SK-N-SH (cell line): Measurements from ENCODE around the gene DERA. TPM values are rescaled to one million over a fixed set of nuclear protein-coding genes. Genes with fewer than 3 reads are reported as not detected.

Experiments used
- CTCF ChIA-PET: fragments of 300-600, 350-600 bp; formaldehyde crosslinking; extraction: SDS; loops from one replicate; lab custom pipeline; 2021; lab: Yijun Ruan, JAX
- POLR2A ChIA-PET: fragments of 350-600 bp; sonication (Branson Sonifier 250); formaldehyde crosslinking; extraction: SDS; loops from one replicate; lab custom pipeline; 2020; ENCODE audit warnings: antibody characterized with exemption, inconsistent platforms; lab: Yijun Ruan, JAX
- DNase-seq: peaks from one replicate; pipeline ENCODE4 v3.0.0; 2012
- H2AFZ ChIP-seq: fragments of 200-600 bp; sonication (generic); 2 replicates; pipeline ENCODE4 v1.8.1; 2016; ENCODE audit warnings: antibody characterized with exemption, mild to moderate bottlenecking, low read depth
- H3F3A ChIP-seq: fragments of 200-600 bp; sonication (generic); replicated peaks from 2 replicates; pipeline ENCODE3; 2016; ENCODE audit warnings: antibody characterized with exemption, mild to moderate bottlenecking; ENCODE audit not compliant: insufficient read depth
- H3K27ac ChIP-seq, 2 experiments: fragments of 200-500 bp in 1 of 2; fragments of 200-600 bp in 1 of 2; sonication (Bioruptor generic) in 1 of 2; sonication (generic), shearing (Covaris generic) in 1 of 2; 2 replicates each; pipeline versions ENCODE4 v1.5.1 to v1.6.1; 2014 to 2016; ENCODE audit warnings: low read depth in 2 of 2, inconsistent platforms in 1 of 2, low read length in 1 of 2, mild to moderate bottlenecking in 1 of 2, mixed read lengths in 1 of 2
- H3K27me3 ChIP-seq: fragments of 200-600 bp; sonication (generic), shearing (Covaris generic); 2 replicates; pipeline ENCODE4 v1.6.1; 2016; ENCODE audit warnings: mixed run types; ENCODE audit not compliant: insufficient read depth
- H3K36me3 ChIP-seq, 2 experiments: fragments of 200-500 bp in 1 of 2; fragments of 200-600 bp in 1 of 2; sonication (Bioruptor generic) in 1 of 2; sonication (generic) in 1 of 2; replicated peaks in 1 of 2; 2 replicates each; pipeline versions ENCODE3 to v1.5.1; 2014 to 2016; ENCODE audit warnings: low read length in 1 of 2, mild to moderate bottlenecking in 1 of 2; ENCODE audit not compliant: insufficient read depth in 2 of 2, control insufficient read depth in 1 of 2
- H3K4me1 ChIP-seq, 2 experiments: fragments of 200-500 bp in 1 of 2; fragments of 200-600 bp in 1 of 2; sonication (Bioruptor generic) in 1 of 2; sonication (generic), shearing (Covaris generic) in 1 of 2; 2 replicates each; pipeline versions ENCODE4 v1.5.1 to v1.6.1; 2014 to 2016; ENCODE audit warnings: low read depth in 1 of 2, low read length in 1 of 2, mixed run types in 1 of 2; ENCODE audit not compliant: insufficient read depth in 2 of 2, control insufficient read depth in 1 of 2
- H3K4me2 ChIP-seq: fragments of 200-600 bp; sonication (generic), shearing (Covaris generic); 2 replicates; pipeline ENCODE4 v1.6.1; 2017; ENCODE audit warnings: mixed run types
- H3K4me3 ChIP-seq, 2 experiments: fragments of 200-500 bp in 1 of 2; fragments of 200-600 bp in 1 of 2; sonication (Bioruptor generic) in 1 of 2; sonication (generic), shearing (Covaris generic) in 1 of 2; 2 replicates each; pipeline versions ENCODE4 v1.5.1 to v1.8.1; 2014 to 2016; ENCODE audit warnings: low read depth in 2 of 2, inconsistent platforms in 1 of 2, low read length in 1 of 2, mild to moderate bottlenecking in 1 of 2, mixed read lengths in 1 of 2, moderate library complexity in 1 of 2
- H3K79me2 ChIP-seq: fragments of 200-600 bp; sonication (generic); 2 replicates; pipeline ENCODE4 v1.8.1; 2017; ENCODE audit warnings: mild to moderate bottlenecking; ENCODE audit not compliant: insufficient read depth
- H3K9ac ChIP-seq: fragments of 200-600 bp; sonication (generic); 2 replicates; pipeline ENCODE4 v1.6.1; 2017; ENCODE audit warnings: mixed run types
- H3K9me2 ChIP-seq: fragments of 200-600 bp; sonication (generic); 2 replicates; pipeline ENCODE4 v1.6.1; 2017; ENCODE audit warnings: mixed run types
- H3K9me3 ChIP-seq: fragments of 200-600 bp; sonication (generic); 2 replicates; pipeline ENCODE4 v1.6.1; 2017; ENCODE audit warnings: mixed run types, mild to moderate bottlenecking, moderate library complexity
- H4K20me1 ChIP-seq: fragments of 200-600 bp; sonication (generic); 2 replicates; pipeline ENCODE4 v1.6.1; 2017; ENCODE audit warnings: mild to moderate bottlenecking, mixed run types; ENCODE audit not compliant: insufficient read depth
- ELF1 ChIP-seq: IDR thresholded peaks from 2 replicates; pipeline ENCODE4 v1.4.0; 2012
- EP300 ChIP-seq, 2 experiments: IDR thresholded peaks; 2 replicates each; pipeline versions ENCODE4 v1.4.0 to v1.6.1; 2012; ENCODE audit warnings: borderline replicate concordance in 1 of 2, low read depth in 1 of 2, low read length in 1 of 2
- JUND ChIP-seq: IDR thresholded peaks from 2 replicates; pipeline ENCODE4 v1.4.0; 2012
- MEF2A ChIP-seq: IDR thresholded peaks from 2 replicates; pipeline ENCODE4 v1.4.0; 2012; ENCODE audit warnings: low read depth, borderline replicate concordance
- PBX3 ChIP-seq: IDR thresholded peaks from 2 replicates; pipeline ENCODE4; 2012
- REST ChIP-seq: IDR thresholded peaks from 2 replicates; pipeline ENCODE4 v1.6.1; 2012; ENCODE audit warnings: mild to moderate bottlenecking, low read depth, low read length, moderate library complexity
- USF2 ChIP-seq: fragments of 150-350 bp; IDR thresholded peaks from 2 replicates; pipeline ENCODE4 v1.6.1; 2017; ENCODE audit warnings: antibody characterized with exemption, low read length, low read depth, borderline replicate concordance
- WGBS: methylation state at CpG from one replicate; pipeline ENCODE4 v1.1.6; 2017; ENCODE audit warnings: low lambda C conversion rate; 5-methylcytosine and 5-hydroxymethylcytosine counted together
- polyA plus RNA-seq, 3 experiments: library from polyadenylated mRNA; depleted of rRNA; stranded (reverse); fragments of >200 nt; gene quantifications; 2 replicates each; pipeline ENCODE4 v1.2.3, GENCODE V29; 2012
- TF ChIP-seq, protein P1 (sequence below): fragments of 150-350 bp; IDR thresholded peaks from 2 replicates; pipeline ENCODE4 v1.6.1; 2016; ENCODE audit warnings: mild to moderate bottlenecking, low read depth, low read length

The DERA gene
- polyA plus RNA-seq, 1 of the 3 experiments (the other 2 are of a cell fraction) = 16.6 TPM

GRCh38 chr12:15880721-15881120 lies 30.4 kb upstream of the DERA start:
- CTCF ChIA-PET = no interaction called here
- Histone ChIP-seq H3K27ac (peak overlapping the region; percentile 16 to 96; a peak in 2 of 4 replicates), H3K9me3 (no peaks in the 10 kb centered on the region), H3K4me1 (peaks cover 5% of the 10 kb centered on the region in 2 experiments; a peak in 2 of 4 replicates), H3K79me2 (peaks cover 35% of the 10 kb centered on the region), H2AFZ (peak overlapping the region; percentile 96), H3K9ac (no peak overlapping the region), H3K4me3 (no peak overlapping the region), H4K20me1 (peaks cover 29% of the 10 kb centered on the region), H3K36me3 (peaks cover 13 to 15% of the 10 kb centered on the region in 2 experiments), H3F3A (peaks cover 7% of the 10 kb centered on the region), H3K9me2 (no peaks in the 10 kb centered on the region), H3K4me2 (no peak overlapping the region), H3K27me3 (no peaks in the 10 kb centered on the region)
- TF ChIP-seq MEF2A (no peak), ELF1 (no peak), JUND (no peak), USF2 (no peak), REST (no peak), PBX3 (no peak), EP300 (IDR thresholded peaks at IDR 0.05; ENCODE audit: borderline replicate concordance in 1 of 2, low read depth in 1 of 2, low read length in 1 of 2) (no peak)
- TF ChIP-seq, protein P1, sequence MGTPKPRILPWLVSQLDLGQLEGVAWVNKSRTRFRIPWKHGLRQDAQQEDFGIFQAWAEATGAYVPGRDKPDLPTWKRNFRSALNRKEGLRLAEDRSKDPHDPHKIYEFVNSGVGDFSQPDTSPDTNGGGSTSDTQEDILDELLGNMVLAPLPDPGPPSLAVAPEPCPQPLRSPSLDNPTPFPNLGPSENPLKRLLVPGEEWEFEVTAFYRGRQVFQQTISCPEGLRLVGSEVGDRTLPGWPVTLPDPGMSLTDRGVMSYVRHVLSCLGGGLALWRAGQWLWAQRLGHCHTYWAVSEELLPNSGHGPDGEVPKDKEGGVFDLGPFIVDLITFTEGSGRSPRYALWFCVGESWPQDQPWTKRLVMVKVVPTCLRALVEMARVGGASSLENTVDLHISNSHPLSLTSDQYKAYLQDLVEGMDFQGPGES = no peak
- POLR2A ChIA-PET = no interaction called here
- WGBS = 81% methylated on average over 3 of the region's 3 CpGs
- DNase-seq = no peak
